Measurements from ENCODE around the gene MAPK11.

The MAPK11 gene

DNA sequence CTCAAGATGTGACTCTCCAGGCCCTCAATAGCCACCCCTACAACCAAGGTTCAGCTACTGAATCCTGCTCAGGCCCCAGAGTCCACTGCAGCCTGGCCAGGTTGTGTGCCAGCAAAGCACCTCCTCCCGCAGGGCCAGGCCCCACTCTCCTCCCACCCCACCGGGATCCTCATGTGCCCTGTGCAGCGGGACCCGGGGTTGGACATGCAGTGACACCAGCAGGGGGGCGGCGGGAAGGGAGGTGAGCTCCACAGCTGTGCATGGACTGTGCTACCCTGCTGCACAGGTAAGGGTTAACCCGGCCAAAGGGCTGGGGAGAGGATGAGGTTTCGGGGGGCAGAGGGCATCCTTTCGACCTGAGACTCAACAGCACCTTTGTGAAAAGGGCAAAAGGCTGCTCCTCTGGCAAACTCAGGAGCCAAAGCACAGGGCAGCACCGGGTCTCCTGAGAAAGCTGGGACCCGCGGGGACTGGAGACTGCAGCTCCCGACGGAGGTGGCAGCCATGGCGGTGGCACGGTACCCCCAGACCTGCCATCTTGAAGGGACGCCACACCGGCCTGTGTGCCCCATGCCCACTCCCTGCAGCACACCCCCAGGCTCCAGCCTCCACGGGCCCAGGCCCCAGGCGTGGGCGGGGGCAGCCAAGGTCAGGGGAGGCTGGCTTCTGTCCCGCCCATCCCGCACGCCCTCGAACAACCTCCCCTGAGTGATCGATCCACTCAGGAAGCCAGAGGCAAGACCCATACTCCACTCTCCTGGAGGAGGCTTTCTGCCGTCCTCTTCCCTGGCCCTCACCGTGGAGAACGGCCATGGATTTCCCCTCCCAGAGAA lies 26.7 kb upstream of the MAPK11 start:
- no peak for DNase-seq (ENCODE audit: low spot score)

DNA sequence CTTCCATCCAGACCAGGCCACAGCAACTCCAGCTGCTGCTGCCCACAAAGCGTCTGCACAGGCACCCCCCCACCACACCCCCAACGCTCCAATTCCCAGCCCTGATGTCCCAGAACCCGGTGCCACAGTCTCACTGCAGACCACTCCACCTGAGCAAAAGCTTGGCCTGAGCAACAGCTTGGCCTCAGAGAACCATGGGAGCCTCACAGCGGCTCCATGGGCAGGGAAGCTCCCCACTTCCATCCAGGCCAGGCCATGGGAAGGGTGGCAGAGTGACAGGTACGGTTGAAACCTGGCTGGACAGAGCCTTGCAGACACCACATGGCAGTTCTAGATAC lies 24.1 kb upstream of the MAPK11 start:
- no peak for DNase-seq (ENCODE audit: low spot score)

DNA sequence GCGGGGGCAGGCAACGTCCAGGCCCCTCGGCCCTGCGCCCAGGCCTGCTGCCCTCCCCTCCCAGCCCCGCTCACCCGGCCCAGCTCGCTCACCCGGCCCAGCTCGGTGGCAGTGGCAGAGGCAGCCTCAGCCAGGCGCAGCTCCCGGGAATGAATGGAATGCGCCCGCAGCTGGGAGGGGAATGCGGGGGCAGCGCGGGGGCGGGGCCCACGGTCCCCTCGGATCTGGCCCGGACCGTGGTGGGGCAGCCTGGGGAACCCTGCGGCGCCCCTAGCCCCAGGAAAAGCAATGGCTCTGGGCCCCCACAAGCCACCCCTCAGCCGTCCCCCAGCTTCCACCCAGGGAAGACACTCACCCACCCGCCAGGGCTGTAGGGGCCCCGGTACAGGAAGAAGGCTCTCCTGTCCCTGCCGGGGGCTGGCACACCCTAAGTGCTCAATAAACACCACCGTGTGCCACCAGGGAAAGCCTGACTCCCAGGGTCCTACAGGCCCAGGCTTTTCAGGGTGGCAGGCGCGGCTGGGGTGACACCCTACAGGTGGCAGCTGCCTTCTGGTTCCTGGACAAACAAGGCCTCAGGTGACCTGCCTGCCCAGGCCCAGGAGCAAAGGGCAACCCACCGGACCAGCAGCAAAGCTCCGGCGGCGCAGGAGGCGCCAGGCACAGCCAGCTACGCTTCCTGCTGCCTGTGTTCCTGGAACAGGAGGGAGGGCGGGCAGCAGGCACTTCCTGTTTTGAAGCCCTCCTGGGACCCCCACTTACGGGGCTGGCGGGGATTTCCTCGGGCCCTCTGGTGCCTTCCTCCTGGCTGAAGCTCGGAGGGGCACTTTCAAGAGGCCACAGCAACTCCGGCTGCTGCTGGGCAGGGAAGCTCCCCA lies 23.5 kb upstream of the MAPK11 start:
- DNase-seq (ENCODE audit: low spot score) = no peak

DNA sequence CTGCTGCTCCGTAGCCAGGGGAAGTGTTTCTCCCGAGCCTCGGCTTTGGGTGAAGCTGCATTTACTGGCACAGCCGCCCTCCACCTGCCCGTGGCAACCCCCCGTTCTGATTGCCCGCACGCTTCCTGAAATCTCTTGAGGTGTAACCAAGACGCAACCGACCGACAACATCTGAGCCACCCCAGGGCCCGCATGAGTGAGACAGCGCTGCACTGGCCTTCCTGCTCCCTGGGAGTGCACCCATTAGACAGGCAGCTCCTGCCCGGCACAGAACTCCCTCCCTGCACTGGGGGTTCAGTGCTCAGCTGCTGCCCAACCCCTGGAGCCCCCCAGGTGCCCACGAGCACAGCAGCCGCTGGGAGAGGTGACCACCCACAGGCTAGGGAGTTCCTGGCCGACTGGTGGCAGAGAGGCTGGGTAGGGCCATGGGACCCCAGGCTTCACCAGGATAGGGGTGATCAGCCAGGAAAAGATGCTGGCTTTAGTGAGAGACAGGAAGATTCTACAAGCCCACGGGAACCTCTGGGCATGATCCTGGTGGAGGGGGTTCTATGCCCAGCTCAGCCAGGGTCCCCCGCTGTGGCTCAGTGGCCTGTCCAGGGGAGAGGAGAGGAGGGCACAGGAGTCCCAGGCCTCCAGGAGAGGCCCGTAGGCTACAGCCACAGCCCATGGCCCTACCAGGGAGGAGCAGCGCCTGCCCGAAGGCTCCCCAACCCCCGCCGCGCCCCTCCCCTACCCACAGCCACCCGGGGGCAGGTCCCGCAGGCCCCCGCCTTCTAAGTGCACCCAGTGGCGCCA lies 22.7 kb upstream of the MAPK11 start:
- no peak for DNase-seq (ENCODE audit: low spot score)

DNA sequence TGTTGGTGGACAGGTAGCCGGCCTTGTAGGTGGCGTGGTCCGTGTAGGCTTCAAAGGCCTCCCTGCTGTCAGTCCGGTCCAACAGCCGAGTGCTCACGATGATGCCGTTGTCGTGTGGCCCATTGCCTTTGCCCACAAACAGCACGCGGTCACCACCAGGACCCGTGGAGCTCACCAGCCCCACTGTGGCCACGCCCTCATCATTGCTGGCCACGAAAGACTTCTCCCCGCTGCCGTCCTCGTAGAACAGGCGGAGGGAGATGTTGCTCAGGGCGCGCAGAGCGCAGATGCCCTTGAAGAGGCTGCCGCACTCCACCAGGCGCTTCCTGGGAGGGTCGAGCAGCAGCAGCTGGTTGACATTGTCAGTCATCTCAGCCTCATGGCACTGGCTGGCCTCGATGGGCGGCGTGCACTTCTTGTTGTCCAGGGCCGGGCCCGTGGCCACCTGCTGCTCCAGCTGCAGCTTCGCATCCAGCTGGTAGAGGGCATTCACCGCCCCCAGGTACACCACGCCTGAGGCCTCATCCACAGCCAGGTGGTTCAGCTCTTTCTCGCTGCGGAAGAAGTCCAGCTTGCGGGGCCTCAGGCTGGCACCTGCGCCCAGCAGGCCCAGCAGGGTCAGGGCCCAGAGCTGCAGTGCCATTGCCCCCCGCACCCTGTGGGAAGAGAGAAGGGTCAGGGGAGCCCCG lies 19.9 kb upstream of the MAPK11 start:
- no peak for DNase-seq (ENCODE audit: low spot score)

DNA sequence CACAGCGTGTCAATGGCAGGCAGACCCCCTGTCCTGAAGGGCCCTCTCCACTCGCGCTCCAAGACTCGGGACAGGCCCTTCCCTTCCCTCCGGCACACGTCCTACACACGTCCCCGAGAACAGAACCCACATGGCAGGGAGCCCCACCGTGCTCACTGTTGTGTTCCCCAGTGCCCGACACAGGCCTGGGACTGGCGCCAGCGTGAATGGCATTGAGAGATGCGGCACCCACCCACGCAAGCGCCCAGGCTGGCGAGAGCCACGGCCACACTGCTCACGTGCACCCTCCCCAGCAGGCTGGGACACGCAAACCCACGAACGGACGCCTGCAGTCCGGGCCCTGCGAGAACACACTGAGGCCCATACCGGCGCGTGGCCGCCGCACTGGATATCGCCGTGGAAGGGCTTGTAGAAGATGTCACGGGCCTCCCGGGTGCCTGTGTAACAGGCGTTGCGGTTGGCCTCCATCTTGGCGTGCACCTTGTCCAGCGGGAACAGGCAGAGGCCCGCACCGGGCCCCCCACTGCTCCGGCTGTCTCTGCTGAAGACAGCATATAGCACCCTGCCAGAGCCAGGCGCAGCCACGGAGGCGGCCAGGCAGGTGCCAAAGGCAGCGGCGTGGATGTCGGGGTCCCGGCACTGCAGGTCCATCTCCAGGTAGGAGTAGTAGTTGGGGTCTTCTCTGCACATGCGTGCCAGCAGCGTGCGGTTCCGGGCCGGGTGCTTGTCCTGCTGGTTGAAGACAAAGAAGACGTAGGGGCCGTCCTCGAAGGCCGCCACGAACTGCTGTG lies 19.2 kb upstream of the MAPK11 start:
- no peak for DNase-seq (ENCODE audit: low spot score)

DNA sequence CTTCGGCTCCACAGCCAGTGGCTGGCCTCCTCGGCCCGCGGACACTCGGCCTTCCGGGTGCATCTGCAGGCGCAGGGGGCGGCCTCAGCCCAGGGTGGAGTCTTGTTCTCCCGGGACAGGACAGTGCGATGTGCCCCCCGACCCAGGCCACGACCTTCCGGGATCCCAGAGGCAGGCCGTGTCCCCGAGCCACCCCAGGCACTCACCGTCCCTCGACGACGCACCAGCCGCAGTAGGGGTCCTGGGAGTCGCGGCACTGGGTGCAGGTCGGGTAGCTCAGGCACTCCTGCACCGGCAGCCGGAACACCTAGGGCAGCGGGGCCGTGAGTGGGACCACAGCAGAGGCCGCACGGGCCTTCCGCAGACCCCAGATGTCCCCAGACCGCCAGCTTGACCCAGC lies 17.6 kb upstream of the MAPK11 start:
- DNase-seq (ENCODE audit: low spot score) = no peak

DNA sequence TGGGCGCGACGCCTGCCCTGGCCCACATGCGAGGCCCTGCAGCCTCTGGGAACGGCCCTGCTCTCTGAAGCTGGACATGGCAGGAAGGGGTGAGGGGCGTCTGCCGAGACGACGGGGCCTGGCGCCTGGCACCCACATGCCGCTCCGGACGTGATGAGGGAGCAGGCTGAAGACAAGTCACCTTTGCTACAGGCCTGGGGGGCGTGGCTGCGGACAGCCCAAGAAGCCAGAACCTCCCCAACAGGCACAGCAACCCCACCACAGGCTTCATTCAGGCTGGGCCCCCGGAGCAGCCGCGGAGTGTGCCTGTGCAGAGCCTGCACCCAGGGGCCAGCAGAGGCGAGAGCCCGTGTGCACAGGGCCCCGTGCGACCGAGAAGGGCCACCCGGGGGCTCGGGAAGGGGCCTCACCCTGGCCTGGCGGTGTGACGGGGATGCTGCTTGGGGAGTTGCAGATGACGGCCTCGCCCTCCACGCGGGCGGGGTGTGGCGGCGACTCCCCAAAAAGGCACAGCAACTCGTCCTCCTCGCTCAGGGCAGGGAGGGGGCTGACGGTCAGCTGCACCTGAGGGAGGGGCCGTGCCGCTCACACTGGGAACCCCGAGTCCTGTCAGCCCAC lies 16.6 kb upstream of the MAPK11 start:
- no peak for DNase-seq (ENCODE audit: low spot score)

DNA sequence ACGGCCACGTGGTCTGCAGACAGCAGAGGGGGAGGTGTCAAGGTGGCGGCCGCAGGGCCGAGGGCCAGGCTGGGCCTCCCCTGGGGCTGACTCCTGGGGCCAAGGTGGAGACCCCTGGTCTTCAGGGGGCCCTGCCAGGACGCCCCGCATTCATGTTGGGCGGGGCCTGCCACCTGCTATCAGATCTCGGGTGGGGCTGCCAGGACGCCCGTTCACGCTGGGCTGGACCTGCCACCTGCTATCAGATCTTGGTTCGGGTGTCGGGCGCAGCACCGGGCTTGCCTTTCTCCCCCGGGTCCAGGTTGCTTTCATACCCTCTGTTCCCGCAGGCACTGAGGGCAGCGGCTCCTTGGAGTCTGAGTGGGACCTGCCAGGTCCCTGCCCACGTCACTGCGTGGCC lies 16.1 kb upstream of the MAPK11 start:
- DNase-seq (ENCODE audit: low spot score) = no peak

DNA sequence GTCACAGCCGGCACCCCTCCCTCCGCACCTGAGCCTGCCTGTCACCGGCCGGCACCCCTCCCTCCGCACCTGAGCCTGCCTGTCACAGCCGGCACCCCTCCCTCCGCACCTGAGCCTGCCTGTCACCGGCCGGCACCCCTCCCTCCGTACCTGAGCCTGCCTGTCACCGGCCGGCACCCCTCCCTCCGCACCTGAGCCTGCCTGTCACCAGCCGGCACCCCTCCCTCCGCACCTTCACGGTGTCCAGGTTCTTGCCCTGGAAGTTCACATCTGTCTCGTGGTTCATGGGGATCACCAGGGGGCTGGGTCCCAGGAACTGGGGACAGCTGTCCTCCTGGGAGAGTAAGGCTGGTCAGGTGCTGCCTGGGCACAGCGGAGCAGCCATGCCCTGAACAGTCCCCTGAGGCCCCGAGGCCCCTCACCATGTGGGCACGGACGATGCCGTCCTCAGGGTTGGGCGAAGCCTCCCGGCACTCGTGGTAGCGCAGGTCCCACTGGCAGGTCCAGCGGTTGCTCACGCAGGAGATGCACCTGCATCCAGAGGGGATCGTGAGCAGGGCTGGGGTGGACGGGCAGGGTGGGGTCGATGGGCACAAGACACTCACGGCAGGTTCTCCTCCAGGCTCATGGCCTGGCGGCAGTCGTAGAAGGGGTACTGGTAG lies 15.5 kb upstream of the MAPK11 start:
- DNase-seq (ENCODE audit: low spot score) = no peak

DNA sequence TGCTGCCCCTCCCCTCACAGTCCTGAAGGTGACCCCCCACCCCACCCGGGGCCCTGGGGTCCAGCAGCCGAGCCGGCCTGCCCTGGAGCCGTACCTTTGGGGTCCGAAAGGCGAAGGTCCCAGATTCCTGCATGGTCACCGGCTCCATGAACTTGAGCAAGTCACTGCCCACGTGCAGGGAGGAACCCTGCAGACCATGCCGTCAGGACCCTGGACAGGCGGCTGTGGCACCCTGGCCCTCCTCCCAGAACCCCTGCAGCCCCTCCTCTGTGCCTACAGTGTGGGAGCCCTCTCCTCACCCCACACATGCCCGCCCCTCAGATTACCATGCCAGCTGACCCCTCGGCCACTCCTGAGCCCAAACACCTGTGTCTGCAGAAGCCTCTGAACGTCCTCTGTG lies 14.3 kb upstream of the MAPK11 start:
- no peak for DNase-seq (ENCODE audit: low spot score)

DNA sequence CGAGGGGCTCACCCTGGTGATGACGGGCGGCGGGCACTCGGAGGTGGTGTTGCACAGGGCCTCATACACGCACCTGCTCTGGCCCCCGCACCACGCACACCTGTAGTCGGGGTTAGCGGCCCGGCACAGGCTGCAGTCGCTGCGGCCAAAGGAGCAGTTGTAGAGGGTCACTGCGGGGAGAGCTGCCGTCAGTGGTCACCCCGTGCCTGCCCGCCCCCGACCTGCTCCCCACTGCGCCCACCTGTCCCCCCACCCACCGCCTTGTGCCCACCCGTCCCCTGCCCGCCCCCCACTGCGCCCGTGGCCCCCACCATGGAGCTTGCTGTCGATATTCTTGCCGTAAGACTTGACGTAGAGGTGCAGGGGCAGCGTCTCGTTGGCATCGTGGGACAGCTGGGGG lies 13.6 kb upstream of the MAPK11 start:
- no peak for DNase-seq (ENCODE audit: low spot score)

DNA sequence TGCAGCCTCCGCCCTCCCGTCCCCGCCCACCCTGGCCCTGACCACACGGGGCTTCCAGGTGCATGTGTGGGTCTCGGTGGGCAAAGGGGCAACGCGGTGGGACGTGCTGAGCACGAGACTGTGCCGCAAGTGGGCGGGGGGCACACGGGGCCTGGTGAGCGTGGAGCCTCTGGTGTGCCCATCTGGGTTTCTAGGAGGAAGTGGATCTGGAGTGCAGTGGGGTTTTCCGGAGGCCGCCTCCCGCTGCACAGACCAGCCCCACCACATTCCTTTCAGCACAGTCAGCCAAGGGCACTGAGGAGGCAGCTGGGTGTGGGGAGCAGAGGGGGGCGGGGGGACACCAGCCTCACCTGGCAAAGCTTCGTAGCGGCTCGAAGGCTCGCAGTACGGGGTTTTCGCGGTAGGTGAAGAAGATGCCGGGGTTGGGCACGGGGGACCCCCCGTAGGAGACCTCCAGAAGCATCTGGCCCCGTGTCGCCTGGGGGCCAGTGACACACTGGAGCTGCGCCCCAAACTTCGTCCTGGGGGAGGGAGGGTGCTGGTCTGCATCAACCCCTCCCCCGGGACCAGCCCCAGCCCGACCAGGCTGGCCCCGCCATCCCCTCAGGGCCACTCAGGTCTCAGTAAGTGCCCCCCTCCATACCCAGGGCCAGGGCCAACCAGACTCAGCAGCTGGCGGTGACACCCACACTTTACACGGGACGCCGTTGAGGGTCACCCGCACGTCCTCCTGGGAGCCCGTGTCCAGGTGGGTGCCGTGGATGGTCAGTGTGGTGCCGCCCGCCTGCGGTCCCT lies 12.4 kb upstream of the MAPK11 start:
- DNase-seq (ENCODE audit: low spot score) = no peak

DNA sequence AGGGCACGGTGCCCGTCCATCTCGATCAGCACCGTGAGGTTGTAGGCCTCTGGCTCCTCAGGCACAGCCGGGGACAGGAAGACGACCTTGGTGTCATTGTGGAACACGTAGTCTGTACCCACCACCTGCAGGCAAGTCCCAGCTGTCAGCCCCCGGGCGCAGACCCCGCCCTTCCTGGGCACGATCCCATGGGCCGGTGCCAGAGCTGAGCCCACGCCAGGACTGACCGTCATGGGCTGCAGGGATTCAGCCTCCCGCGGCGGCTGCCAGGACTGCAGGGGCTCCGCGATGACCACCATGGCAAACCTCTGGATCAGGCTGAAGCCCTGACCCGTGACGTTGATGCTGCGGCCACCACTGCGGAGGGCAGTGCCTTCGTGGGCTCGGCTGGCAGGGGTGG lies 11.8 kb upstream of the MAPK11 start:
- DNase-seq (ENCODE audit: low spot score) = no peak

DNA sequence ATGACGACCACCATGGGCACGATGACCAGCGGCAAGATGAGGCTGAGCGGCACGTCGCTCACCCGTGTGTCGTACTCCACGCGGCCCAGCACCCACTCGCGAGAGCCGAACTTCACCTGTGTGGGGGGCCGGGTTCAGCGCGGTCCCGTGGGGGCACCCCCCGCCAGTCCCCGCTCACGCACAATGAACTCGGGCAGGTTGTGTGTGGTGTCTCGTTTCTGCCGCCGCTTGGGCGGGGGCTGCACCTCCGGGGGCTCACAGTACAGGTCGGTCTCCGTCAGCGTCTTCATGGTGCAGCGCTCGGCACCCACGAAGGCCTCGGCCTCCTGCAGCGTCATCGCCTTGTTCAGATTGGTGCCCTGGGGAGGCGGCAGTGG lies 11.2 kb upstream of the MAPK11 start:
- DNase-seq (ENCODE audit: low spot score) = no peak

DNA sequence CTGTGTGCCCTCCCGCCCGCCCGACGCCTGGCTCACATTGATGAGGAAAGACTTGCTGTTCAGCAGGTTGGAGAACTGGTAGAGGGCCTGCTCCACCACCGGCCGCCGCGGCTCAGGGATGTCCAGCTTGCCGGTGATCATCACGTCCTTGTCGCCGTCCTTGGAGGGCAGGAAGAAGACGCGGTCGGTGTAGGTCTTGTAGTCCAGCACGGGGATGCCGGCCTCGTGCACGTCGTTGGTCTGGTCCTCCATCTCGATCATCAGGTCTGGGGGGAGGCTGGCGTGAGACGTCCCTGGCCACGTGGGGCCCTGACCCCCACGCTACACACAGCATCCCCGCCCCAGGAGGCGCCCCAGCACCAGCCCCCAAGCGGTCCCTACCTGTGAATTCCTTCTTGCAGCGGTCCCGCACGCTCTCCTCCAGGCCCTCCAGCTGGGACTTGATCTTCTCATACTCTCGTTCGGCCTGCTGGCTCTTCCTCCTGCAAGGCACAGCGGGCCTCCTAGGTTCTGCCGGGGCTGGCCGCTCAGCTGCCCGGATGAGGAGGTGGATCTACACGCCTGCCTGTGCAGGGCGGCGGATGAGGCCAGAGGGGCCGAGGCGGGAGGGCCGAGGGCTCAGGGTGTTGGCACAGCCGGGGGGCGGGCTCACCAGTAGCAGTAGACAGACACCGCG lies 10.7 kb upstream of the MAPK11 start:
- no peak for DNase-seq (ENCODE audit: low spot score)

DNA sequence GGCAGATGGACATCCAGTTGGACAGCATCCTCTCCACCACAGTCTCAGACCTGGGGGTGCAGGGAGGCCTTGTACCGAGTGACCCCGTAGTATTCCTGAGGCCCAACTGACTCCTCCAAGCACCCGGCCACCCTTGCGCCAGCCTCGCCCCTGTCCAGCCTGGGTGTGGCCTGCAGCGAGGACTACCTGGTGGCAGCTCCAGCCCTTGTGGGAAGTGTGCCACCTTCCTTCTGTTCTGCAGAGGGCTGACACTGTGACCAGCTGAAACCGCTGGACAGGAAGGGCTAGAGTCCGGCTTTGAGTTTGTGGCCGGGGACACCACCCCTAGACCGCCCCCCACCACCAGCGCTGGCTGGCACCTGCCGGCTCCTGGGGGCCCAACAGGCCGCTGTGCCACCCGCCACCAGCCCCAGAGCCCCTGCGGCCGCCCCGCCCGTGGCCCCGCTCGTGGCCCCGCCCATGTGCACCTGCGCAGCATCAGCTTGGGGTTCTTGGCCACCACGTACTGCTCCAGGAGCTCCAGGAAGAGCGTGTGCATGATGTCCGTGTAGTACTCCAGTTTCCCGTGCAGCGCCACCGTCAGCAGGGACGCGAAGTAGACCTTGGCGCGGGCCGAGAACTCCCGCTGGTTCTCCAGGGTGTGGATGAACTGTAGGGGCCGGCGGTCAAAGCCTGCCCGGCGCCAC lies 10.0 kb upstream of the MAPK11 start:
- no peak for DNase-seq (ENCODE audit: low spot score)

Measured in SK-N-DZ (cell line).